HG03045 (cell line): ENCODE results near the gene PKDREJ.
"Not testable (repeated sequence)": the region's sequence is repeated elsewhere in the genome, so short reads cannot be mapped to it uniquely, and the experiment has no call there.

Experiments
- ATAC-seq: cut with Tn5 transposase; IDR thresholded peaks from one replicate; pipeline ENCODE4 v1.9.1; 2021; ENCODE audit warnings: mild to moderate bottlenecking, moderate library complexity; ENCODE audit not compliant: unreplicated experiment

Gene PKDREJ

GRCh38 chr22:46263216-46263590 lies at the start of gene PKDREJ:
PKDREJ (minus strand) TSS chr22:46263343; CDS start chr22:46263322, 21 bp downstream.
- no peak for ATAC-seq

DNA sequence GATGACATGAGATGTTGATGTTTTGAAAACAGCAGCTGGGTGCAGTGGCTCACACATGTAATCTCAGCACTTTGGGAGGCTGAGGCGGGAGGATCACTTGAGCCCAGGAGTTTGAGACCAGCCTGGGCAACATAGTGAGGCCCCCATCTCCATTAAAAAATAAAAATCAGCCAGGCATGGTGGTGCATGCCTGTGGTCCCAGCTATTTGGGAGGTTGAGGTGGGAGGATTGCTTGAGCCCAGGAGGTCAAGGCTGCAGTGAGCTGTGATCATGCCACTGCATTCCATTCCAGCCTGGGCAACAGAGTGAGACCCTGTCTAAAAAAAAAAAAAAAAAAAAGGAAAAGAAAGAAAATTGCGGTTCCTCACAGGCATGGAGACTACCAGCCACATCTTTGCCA lies 49.7 kb upstream of the PKDREJ start:
- ATAC-seq, result not testable (repeated sequence)

GRCh38 chr22:46312056-46312455 lies 48.9 kb upstream of the PKDREJ start:
- ATAC-seq, result no peak

DNA sequence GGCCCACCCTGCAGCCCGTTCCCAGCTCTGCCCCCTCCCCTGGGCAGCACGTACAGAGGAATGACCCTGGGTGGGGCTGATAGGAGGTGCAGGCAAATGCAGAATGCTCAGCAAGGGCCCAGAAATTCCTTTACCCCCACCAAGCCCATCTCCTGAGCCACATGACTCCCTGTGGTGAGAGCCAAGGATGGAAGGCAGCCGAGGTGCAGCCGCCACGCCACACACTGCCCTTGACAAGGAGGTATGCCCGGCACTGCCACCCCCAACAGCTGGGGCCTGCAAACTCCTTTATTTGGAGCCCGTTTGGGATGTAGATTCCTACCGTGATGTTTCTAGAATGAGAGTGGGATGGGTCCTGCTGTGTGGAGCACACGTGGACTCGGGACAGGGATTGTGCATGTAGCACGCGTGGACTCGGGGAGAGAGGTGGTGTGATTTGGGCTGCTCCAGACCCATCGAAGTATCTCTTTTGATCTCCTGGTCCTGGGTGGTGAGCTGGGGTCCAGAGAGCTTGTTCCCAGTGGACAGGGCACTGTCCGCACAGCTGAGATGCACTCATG lies 46.5 kb upstream of the PKDREJ start:
- no peak for ATAC-seq

GRCh38 chr22:46308283-46308988 lies 45.3 kb upstream of the PKDREJ start:
- no peak for ATAC-seq

GRCh38 chr22:46303347-46303965 lies 40.3 kb upstream of the PKDREJ start:
- no peak for ATAC-seq

GRCh38 chr22:46300491-46300890 lies 37.3 kb upstream of the PKDREJ start:
- no peak for ATAC-seq

GRCh38 chr22:46299101-46299500 lies 36.0 kb upstream of the PKDREJ start:
- no peak for ATAC-seq

DNA sequence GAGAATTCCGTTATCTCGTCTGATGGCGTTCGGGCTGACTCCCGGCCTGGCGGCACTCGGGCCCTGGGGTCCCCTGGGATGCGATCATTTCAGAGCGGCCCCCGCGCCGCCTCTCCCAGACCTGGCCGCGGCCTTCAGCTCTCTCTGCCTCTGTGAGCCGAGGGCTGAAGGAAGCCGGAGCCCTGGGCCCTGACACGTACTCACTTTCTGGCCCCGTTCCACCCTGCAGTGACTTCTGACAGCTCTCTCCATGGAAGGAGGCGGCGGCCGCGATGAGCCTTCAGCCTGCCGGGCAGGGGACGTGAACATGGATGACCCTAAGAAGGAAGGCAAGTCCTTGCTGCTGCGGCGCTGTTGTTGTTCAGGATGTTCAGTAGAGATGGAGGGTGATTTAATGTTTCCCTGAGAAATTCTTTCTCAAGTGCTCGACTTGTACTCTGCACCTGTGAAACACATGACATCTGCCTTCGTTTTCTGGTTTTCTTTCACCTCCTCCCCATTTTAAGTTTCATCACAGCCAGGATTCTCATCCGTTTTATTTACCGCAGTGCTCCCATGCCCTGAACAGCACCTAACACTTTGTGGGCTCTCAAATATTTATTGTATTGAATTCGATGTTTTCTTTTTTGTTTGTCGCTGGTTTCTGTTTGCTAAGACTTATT lies 34.1 kb upstream of the PKDREJ start:
- ATAC-seq, result peak; percentile 6

- ATAC-seq, result peak; percentile 95
These were observed 33.4 kb upstream of the PKDREJ start, which contains the start of gene GTSE1 for GRCh38 chr22:46296257-46297150. GTSE1 (plus strand) TSS chr22:46296870; CDS start chr22:46297401, 531 bp downstream.

- ATAC-seq, result no peak
These were observed 32.3 kb upstream of the PKDREJ start for GRCh38 chr22:46295277-46295971.

- ATAC-seq, result no peak
These were observed 31.6 kb upstream of the PKDREJ start for GRCh38 chr22:46294784-46295183.

DNA sequence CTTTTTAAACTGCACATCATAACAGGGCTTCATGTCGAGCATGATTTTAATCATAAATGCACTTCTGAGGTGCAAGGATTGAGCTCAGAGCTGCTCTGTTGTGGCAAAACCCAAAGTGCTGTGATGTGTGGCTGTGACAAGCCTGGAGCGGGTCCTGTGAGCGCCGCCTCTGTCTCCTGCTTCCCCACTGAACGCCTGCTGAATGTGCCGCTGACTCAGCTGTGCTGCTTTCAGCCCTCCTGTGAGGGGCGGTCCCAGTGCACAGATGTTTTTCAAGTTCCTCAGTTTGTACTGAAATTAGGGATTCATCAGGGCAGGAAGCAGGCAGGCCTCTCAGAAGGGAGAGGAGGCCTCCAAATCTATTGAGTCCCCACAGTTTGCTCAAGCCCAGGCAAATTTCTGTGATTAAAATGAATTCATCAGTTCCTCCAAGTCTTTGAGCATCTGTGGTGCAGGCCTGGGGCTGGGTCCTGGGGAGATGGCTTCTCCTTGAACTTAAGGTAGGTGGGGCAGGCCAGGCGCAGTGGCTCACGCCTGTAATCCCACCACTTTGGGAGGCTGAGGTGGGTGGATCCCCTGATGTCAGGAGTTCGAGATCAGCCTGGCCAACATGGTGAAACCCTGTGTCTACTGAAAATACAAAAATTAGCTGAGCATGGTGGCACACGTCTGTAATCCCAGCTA lies 30.6 kb upstream of the PKDREJ start:
- ATAC-seq, result no peak

DNA sequence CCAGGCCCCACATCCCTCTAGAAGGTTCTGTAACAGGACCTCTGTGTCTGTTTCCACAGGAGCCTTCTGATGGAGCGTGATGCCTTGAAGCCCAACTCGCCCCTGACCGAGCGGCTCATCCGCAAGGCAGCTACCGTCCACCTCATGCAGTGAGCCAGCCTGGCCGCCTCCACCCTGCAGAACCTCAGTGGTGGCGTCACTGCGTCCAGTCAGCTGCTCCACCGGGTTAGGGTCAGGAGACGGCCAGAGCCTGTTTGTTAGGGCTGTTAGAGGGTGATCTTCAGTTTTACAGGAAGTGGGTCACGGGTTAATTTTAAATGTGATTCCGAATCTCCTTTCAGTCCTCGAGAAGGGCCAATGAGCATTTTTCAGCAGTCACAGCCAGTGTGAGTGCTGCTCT lies 29.6 kb upstream of the PKDREJ start:
- no peak for ATAC-seq

DNA sequence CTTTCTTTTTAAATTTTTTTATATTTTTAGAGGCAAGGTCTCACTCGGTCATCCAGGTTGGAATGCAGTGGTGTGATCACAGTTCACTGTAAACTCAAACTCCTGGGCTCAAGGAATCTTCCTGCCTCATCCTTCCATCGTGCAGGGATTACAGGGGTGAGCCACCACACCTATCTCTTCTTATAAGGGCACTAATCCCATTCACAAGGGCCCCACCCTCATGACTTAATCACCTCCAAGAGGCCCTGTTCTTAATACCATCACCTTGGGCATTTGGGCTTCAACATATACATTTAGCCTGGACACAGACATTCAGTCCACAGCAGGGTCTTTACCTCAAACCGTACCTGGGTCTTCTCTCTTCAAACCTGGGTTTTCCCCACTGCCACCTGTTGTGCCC lies 29.0 kb upstream of the PKDREJ start:
- no peak for ATAC-seq

DNA sequence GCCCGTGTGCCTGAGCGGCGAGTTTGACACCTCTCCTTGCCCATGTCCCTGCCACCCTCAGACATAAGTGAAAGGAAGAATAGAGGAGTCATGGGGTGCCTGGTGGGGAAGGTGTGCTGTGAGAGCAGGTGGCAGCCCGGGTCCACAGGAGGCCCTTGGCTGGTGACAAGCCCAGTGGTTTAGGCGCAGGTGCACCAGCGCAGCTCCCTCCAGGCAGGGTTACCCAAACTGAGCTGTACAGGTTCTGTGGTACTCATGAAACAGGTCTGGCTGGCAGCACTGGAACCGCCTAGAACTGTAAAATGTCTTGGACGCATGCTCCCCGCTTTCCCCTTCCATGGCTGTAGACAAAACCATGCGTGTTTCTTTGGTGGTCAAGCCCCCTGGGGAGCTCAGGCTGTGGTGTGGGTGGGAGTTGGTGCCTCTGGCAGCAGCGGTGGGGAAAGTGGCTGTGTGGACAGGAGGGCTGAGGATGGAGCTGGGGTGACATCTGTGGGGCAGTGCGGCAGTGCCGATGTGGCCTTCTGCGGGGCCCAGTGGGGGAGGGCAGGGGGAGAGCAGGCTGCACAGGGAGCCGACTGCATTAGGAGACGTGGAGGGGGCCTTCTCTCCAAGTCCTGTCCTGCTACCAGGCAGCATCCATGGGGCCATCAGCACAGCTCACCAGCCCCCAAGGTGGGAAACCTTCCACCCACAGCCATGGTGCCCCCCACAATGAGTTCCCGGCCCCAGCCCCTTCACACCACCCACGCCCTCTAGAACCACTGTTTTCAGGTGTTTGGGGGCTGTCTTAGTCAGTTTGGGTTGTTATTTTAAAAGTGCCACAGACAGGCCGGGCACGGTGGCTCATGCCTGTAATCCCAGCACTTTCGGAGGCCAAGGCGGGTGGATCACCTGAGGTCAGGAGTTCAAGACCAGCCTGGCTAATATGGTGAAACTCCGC lies 28.0 kb upstream of the PKDREJ start:
- ATAC-seq, result no peak

- no peak for ATAC-seq
These were observed 27.1 kb upstream of the PKDREJ start for GRCh38 chr22:46290121-46290842.
